ENCODE data around the gene CELSR2.

The CELSR2 gene

DNA sequence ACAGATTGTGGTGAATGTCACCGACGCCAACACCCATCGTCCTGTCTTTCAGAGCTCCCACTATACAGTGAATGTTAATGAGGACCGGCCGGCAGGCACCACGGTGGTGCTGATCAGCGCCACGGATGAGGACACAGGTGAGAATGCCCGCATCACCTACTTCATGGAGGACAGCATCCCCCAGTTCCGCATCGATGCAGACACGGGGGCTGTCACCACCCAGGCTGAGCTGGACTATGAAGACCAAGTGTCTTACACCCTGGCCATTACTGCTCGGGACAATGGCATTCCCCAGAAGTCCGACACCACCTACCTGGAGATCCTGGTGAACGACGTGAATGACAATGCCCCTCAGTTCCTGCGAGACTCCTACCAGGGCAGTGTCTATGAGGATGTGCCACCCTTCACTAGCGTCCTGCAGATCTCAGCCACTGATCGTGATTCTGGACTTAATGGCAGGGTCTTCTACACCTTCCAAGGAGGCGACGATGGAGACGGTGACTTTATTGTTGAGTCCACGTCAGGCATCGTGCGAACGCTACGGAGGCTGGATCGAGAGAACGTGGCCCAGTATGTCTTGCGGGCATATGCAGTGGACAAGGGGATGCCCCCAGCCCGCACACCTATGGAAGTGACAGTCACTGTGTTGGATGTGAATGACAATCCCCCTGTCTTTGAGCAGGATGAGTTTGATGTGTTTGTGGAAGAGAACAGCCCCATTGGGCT, 3.0 kb downstream of the CELSR2 start:
- DNase-seq (ENCODE audit: low read depth in 3 of 3): no peak

DNA sequence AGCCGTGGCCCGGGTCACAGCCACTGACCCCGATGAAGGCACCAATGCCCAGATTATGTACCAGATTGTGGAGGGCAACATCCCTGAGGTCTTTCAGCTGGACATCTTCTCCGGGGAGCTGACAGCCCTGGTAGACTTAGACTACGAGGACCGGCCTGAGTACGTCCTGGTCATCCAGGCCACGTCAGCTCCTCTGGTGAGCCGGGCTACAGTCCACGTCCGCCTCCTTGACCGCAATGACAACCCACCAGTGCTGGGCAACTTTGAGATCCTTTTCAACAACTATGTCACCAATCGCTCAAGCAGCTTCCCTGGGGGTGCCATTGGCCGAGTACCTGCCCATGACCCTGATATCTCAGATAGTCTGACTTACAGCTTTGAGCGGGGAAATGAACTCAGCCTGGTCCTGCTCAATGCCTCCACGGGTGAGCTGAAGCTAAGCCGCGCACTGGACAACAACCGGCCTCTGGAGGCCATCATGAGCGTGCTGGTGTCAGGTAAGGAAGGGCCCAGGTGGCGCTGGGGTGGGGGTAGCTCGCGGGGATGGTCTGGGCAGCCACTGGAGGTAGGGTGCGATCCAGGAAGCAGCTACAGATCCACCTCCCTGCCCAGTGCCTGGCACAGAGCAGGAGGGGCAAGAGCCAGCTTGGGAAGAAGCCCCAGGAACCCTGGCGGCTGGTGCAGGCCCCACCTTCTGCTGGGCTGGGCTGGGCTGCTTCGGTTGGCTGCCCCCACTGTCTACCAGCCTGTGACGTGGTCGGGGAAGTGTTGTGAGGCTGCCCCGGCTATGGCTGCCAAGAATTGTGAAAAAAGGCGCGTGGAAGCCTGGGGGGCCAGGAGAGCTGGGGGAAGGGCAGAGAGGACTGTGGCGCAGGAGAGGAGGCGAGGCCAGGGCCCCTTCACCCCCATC, 3.8 kb downstream of the CELSR2 start:
- no peak for DNase-seq (ENCODE audit: low read depth in 3 of 3)

DNA sequence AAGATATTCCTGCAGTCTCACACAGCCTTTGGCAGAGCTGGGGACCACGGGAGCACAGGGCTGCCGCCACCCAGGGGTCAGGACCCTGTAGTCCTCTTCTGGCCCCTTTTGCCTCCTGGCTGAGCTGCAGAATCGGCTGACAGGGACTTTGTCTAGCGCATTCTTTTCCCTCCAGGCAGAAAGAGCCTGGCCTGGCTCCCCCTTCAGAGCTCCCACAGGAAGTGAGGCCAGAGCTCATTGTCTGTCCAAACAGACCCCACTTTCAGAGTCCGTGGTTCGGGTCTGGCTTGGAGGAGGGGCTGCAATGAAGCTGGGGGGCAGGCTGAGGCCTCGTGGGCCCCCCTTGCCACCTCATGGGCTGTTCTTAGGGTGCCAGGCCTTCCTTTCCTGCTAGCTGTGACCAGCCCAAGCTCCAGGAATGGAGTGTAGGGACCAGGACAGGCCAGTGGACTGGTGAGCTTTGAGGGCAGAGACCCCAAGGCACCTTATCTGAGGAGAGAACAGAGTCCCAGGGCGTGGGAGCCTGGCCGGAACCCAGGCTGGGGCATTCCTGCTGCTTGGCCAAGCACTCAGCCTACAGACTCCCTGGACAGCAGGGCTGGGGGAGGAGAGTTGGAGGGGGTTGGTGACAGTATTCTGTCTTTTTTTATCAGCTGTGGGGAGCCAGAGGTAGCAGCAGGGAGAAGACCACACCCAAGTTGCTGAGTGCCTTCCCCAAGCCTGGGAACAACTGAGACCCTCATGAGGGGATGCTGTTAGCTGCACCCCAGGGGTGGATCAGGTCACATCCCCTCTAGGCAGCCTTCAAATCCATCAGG, 4.7 kb downstream of the CELSR2 start:
- no peak for DNase-seq (ENCODE audit: low read depth in 3 of 3)

DNA sequence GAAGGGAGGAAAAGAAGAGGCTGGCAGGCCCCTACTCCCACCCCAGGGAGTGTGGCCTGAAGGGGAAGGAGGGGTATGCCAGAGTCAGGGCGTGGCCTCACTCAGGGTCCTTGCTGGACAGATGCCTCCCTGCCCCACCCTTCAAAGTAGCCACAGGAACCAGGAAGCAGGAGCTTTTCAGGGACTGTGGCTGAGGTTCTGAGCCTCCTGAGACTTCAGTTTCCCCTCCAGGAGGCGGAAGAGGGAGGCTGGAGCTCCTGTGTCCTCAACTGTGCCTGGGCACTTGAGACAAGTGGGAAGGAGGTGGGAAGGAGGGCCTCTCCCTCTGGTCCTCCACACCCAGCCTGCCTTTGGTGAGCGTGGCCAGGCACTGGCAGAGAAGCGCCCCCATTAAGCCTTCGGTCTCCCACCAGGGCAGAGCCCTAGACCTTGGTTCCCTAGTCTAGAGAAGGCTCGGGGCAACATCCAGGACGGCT, 5.3 kb downstream of the CELSR2 start:
- DNase-seq (ENCODE audit: low read depth in 3 of 3): no peak

- DNase-seq (ENCODE audit: low read depth in 3 of 3): no peak
Measured at GRCh38 chr1:109255097-109255651, 5.8 kb downstream of the CELSR2 start.

DNA sequence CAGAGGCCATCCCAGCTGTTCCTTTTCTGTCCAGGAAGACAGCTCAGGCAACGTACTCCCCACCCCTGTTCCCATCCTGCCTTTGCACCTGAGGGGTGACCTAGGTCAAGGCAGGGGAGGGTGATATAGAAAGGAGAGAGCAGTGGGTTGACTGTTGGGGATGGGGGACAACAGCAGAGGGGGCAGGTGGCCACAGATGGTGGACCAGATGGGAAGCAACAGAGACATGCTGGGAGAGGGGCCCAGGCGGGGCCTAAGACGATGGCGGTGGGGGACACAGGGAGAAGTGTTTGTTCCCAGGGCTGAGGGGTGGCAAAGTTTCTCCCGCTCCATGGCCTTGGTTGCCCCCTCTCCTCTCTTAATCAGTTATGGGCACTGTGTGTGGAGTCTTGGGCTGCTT, 6.3 kb downstream of the CELSR2 start:
- no peak for DNase-seq (ENCODE audit: low read depth in 3 of 3)

DNA sequence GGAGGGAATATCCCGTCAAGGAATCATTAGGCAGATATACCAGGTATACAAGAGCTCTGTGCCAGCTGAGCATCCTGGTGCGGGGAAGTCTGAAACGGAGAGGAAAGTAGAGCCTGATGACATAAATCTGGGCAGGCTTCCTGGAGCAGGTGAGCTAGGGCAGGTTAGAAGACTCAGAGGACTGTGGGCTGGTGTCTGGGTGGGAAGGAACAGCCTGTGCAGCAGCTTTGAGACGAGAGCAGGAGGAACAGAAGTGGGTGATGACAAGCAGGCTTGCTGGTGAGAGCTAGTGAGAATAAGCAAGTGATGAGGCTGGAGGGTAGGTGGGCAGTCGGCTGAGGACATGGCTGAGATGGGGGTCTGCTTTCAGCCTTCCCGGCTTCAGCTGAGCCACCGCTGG, 6.7 kb downstream of the CELSR2 start:
- no peak for DNase-seq (ENCODE audit: low read depth in 3 of 3)

GRCh38 chr1:109256971-109257681, 7.8 kb downstream of the CELSR2 start:
- no peak for DNase-seq (ENCODE audit: low read depth in 3 of 3)

DNA sequence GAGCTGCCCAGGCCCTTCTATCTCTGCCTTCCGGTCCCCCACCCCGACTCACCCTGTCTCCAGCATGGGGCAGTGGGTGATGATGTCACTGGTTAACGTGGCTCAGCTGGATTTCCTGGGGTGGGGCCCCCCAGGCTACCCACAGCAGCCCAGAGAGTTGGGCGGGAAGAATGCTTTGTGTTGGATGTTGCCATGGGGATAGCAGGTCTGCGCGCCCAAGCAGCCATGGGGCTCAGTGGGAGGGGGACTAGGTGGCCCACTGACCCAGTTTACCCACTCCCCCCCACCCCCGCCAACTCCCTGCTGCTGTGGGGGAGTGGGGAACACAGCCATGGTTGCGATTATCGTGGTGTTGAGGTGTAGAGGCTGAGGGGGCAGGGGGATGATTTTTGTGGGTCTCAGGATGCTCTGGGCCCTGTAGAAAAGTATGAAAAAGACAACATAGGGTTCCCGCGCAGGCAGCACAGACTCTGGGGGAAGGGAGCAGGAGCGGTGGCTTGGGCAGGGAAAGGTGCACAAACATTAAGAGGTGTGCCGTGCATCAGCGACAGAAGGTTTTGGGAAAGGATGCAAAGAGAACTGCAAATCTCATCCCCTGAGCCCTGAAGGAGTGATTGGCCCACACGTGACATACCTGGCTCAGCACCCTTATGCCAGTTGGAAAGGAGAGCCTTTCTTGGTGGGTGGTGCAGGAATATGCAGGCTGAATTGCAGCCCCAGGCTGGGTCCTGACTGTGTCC, 8.5 kb downstream of the CELSR2 start:
- no peak for DNase-seq (ENCODE audit: low read depth in 3 of 3)

GRCh38 chr1:109258481-109259466, 9.4 kb downstream of the CELSR2 start:
- no peak for DNase-seq (ENCODE audit: low read depth in 3 of 3)

GRCh38 chr1:109259674-109260557, 10.6 kb downstream of the CELSR2 start:
- no peak for DNase-seq (ENCODE audit: low read depth in 3 of 3)

DNA sequence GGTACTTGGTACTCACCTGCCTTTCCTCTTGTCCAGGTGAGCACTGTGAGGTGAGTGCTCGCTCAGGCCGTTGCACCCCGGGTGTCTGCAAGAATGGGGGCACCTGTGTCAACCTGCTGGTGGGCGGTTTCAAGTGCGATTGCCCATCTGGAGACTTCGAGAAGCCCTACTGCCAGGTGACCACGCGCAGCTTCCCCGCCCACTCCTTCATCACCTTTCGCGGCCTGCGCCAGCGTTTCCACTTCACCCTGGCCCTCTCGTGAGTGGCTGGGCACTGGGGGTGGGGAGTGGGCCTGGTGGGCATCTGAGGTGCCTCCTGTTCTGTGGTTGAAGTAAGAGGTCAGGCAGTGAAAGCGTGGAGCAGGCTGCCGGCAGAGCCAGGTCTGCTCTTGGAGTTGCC, 11.7 kb downstream of the CELSR2 start:
- no peak for DNase-seq (ENCODE audit: low read depth in 3 of 3)

DNA sequence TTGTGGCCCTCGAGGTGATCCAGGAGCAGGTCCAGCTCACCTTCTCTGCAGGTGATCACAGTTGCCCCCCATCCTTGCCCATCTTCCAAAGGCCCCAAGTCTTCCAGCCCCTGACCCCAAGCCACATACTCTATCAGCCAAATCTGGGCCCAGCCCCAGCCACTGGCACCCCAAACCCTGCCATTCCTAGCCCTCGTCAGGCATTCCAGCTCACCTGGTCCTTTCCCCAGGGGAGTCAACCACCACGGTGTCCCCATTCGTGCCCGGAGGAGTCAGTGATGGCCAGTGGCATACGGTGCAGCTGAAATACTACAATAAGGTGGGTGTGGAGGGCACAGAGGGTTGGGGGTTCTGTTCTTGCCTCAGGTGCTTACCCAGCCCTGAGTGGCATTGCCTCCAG, 12.2 kb downstream of the CELSR2 start:
- DNase-seq (ENCODE audit: low read depth in 3 of 3): no peak

DNA sequence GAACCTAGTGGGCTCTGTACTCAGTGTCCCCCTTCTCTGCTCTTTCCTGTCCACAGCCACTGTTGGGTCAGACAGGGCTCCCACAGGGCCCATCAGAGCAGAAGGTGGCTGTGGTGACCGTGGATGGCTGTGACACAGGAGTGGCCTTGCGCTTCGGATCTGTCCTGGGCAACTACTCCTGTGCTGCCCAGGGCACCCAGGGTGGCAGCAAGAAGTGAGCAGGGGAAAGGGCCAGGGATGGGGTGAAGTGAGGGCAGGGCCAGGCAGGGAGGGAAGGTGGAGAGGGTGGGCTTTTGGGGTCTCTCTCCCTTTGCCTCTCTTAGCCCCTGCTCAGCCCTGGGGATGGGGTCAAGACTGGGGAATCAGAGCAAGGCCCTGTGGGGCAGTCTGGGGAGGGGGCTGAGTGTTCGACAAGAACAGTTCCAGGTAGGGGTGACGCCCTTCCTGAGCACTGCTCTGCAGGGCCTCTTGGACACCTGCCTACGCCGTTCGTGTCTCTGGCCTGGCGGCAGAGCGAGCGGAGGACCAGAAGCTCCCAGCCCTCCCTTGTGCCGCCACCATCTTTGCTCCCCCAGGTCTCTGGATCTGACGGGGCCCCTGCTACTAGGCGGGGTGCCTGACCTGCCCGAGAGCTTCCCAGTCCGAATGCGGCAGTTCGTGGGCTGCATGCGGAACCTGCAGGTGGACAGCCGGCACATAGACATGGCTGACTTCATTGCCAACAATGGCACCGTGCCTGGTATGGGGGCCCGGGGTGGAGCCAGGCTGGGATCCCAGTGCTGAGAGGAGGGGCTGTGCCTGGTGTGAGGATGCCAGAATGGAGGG, 13.1 kb downstream of the CELSR2 start:
- no peak for DNase-seq (ENCODE audit: low read depth in 3 of 3)

- DNase-seq (ENCODE audit: low read depth in 3 of 3): no peak
Measured at GRCh38 chr1:109263234-109263596, 13.9 kb downstream of the CELSR2 start.

GRCh38 chr1:109263597-109264378, 14.4 kb downstream of the CELSR2 start:
- peak; percentile 55 to 65 (median 55) for DNase-seq (ENCODE audit: low read depth in 3 of 3)

DNA sequence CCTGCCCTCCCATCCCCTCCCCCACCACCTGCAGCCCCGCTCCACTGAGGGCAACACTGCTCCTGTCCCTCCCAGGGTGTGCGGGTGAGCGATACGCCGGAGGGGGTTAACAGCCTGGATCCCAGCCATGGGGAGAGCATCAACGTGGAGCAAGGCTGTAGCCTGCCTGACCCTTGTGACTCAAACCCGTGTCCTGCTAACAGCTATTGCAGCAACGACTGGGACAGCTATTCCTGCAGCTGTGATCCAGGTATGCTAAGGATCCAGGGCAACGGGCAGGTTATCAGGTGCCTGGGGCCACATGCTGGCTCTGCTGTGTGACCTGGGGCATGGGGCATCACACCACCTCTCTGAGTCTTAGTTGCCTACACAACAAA, 15.0 kb downstream of the CELSR2 start:
- no peak for DNase-seq (ENCODE audit: low read depth in 3 of 3)

All from stimulated activated CD4-positive, alpha-beta T cell treated with anti-CD3 and anti-CD28 coated beads, TNF-alpha, amount 100 ng/mL, for 4 hours (primary cell).